ENCODE measurements around the gene ALDOB. TPM values are rescaled to one million over a fixed set of nuclear protein-coding genes. Genes with fewer than 3 reads are reported as not detected.

Gene ALDOB
- total RNA-seq, 1 experiment from 2014 or later = 0.67 TPM

- POLR2A ChIA-PET = no interaction called here
- H3K36me3 ChIP-seq (ENCODE audit: control insufficient read depth, insufficient read depth, low read length) = no peaks in the 10 kb centered on the region
- H3K4me1 ChIP-seq (ENCODE audit: control insufficient read depth, insufficient read depth, low read length) = peaks cover 6% of the 10 kb centered on the region; the same call in 1 of the 2 replicates
- TF ChIP-seq CTCF (IDR thresholded peaks at IDR 0.05) (no peak), SIN3A (IDR thresholded peaks at IDR 0.05; ENCODE audit: borderline replicate concordance, insufficient read depth, low read depth, low read length) (no peak), POLR2AphosphoS5 (IDR thresholded peaks at IDR 0.05; ENCODE audit: low read depth, low read length) (no peak), REST (IDR thresholded peaks at IDR 0.05; ENCODE audit: insufficient read depth in 1 of 2, low read depth in 2 of 2, low read length in 1 of 2) (no peak), TCF7L2 (IDR thresholded peaks at IDR 0.05; ENCODE audit: low read depth, low read length) (no peak)
- H3K4me3 ChIP-seq (ENCODE audit: low read depth in 2 of 2, low read length in 2 of 2) = no peak overlapping the region
- in situ Hi-C loops (cut with HindIII; ENCODE audit: low pct_unique_long_range_greater_than_20kb, low sequenced_read_pairs) (no loop called here), intact Hi-C loops (cut with micrococcal nuclease; ENCODE audit: unreplicated experiment) (no loop called here)
- no TSS peak for BruUV-seq (replicated peaks)
- ATAC-seq (no peak), DNase-seq (ENCODE audit: low read depth, low spot score) (no peak)
- no peaks in the 10 kb centered on the region for H3K27me3 ChIP-seq (ENCODE audit: control insufficient read depth, insufficient read depth, low read length)
- CTCF ChIA-PET = no interaction called here
- H3K27ac ChIP-seq (ENCODE audit: low read length) = no peak overlapping the region
- no peaks in the 10 kb centered on the region for H3K9me3 ChIP-seq (ENCODE audit: control insufficient read depth, insufficient read depth, low read depth, low read length)
Observed at GRCh38 chr9:101481261-101481660, 45.7 kb upstream of the ALDOB start.

- Histone ChIP-seq H3K27ac (ENCODE audit: low read length) (no peak overlapping the region), H3K4me3 (ENCODE audit: low read depth in 2 of 2, low read length in 2 of 2) (no peak overlapping the region), H3K27me3 (ENCODE audit: control insufficient read depth, insufficient read depth, low read length) (no peaks in the 10 kb centered on the region), H3K4me1 (ENCODE audit: control insufficient read depth, insufficient read depth, low read length) (peaks cover 4% of the 10 kb centered on the region; the same call in 1 of the 2 replicates), H3K36me3 (ENCODE audit: control insufficient read depth, insufficient read depth, low read length) (no peaks in the 10 kb centered on the region), H3K9me3 (ENCODE audit: control insufficient read depth, insufficient read depth, low read depth, low read length) (no peaks in the 10 kb centered on the region)
- intact Hi-C loops (cut with micrococcal nuclease; ENCODE audit: unreplicated experiment) (no loop called here), in situ Hi-C loops (cut with HindIII; ENCODE audit: low pct_unique_long_range_greater_than_20kb, low sequenced_read_pairs) (no loop called here)
- no peak for DNase-seq (ENCODE audit: low read depth, low spot score)
- ChIA-PET POLR2A (no interaction called here), CTCF (no interaction called here)
- BruUV-seq (replicated peaks) = no TSS peak
- ATAC-seq = no peak
- no peak for TF ChIP-seq SIN3A (IDR thresholded peaks at IDR 0.05; ENCODE audit: borderline replicate concordance, insufficient read depth, low read depth, low read length)
Observed at GRCh38 chr9:101480386-101480785, 44.8 kb upstream of the ALDOB start.

GRCh38 chr9:101479338-101480030, 43.9 kb upstream of the ALDOB start:
- no peaks in the 10 kb centered on the region for H3K4me1 ChIP-seq (ENCODE audit: control insufficient read depth, insufficient read depth, low read length)
- ATAC-seq = no peak

More at GRCh38 chr9:101479338-101480030, 43.9 kb upstream of the ALDOB start:
- ChIA-PET POLR2A (no interaction called here), CTCF (no interaction called here)
- BruUV-seq (replicated peaks) = no TSS peak
- no peaks in the 10 kb centered on the region for H3K9me3 ChIP-seq (ENCODE audit: control insufficient read depth, insufficient read depth, low read depth, low read length)
- in situ Hi-C loops (cut with HindIII; ENCODE audit: low pct_unique_long_range_greater_than_20kb, low sequenced_read_pairs) = no loop called here
- no peak overlapping the region for H3K4me3 ChIP-seq (ENCODE audit: low read depth in 2 of 2, low read length in 2 of 2)
- no peak overlapping the region for H3K27ac ChIP-seq (ENCODE audit: low read length)
- TF ChIP-seq REST (IDR thresholded peaks at IDR 0.05; ENCODE audit: insufficient read depth in 1 of 2, low read depth in 2 of 2, low read length in 1 of 2) = no peak
- no peak for TF ChIP-seq TCF7L2 (IDR thresholded peaks at IDR 0.05; ENCODE audit: low read depth, low read length)
- no peak for TF ChIP-seq SIN3A (IDR thresholded peaks at IDR 0.05; ENCODE audit: borderline replicate concordance, insufficient read depth, low read depth, low read length)
- no peak for TF ChIP-seq POLR2AphosphoS5 (IDR thresholded peaks at IDR 0.05; ENCODE audit: low read depth, low read length)
- TF ChIP-seq CTCF (IDR thresholded peaks at IDR 0.05) = no peak
- intact Hi-C loops (cut with micrococcal nuclease; ENCODE audit: unreplicated experiment) = no loop called here
- no peaks in the 10 kb centered on the region for H3K36me3 ChIP-seq (ENCODE audit: control insufficient read depth, insufficient read depth, low read length)
- H3K27me3 ChIP-seq (ENCODE audit: control insufficient read depth, insufficient read depth, low read length) = no peaks in the 10 kb centered on the region
- DNase-seq (ENCODE audit: low read depth, low spot score) = no peak

Data from Panc1 (cell line).